Measurements from ENCODE around the gene GAB4. TPM values are rescaled to one million over a fixed set of nuclear protein-coding genes. Genes with fewer than 3 reads are reported as not detected.

The GAB4 gene
- not detected in 5 replicates for total RNA-seq (2022; extraction: Qiagen RNA extraction)

GRCh38 chr22:17007852-17008731 is at the start of gene GAB4:
Gene GAB4, minus strand, starts transcription at chr22:17008222. Its CDS starts 108 bp downstream, at chr22:17008114.

Other genes starting within 250 kb of the GAB4 start
- gene XKR3, start 182.8 kb downstream of the GAB4 start, total RNA-seq (2022; extraction: Qiagen RNA extraction), result not detected in 5 replicates
- gene IL17RA, start 76.8 kb upstream of the GAB4 start, total RNA-seq (2022; extraction: Qiagen RNA extraction), result 5.0 to 8.1 TPM (median 7.4 TPM) in 5 replicates
- gene TMEM121B, start 113.1 kb upstream of the GAB4 start, total RNA-seq (2022; extraction: Qiagen RNA extraction), result 0.11 to 0.24 TPM (median 0.15 TPM) in 5 replicates
- 40.4 to 46.9 TPM (median 46.3 TPM) in 5 replicates for gene HDHD5, start 151.1 kb upstream of the GAB4 start, total RNA-seq (2022; extraction: Qiagen RNA extraction)
- 0.02 to 0.06 TPM (median 0.03 TPM) in 4 of 5 replicates, not detected in the other for gene ADA2, start 211.2 kb upstream of the GAB4 start, total RNA-seq (2022; extraction: Qiagen RNA extraction)

All from A549 treated with AZD2906 at 1 μM for 4 hours (cell line).